MM.1S (cell line): Measurements from ENCODE around the gene HSPG2.
"Not testable (repeated sequence)": the region's sequence is repeated elsewhere in the genome, so short reads cannot be mapped to it uniquely, and the experiment has no call there.

ENCODE experiments used
- EZH2 ChIP-seq: fragments of 300-600 bp; sonication (generic); optimal IDR thresholded peaks from 2 replicates; pipeline ENCODE3; 2017; ENCODE audit warnings: low read depth, mild to moderate bottlenecking, antibody characterized with exemption, low read length, mixed read lengths
- TF ChIP-seq, protein P1 (sequence below): fragments of 300-600 bp; sonication (generic); IDR thresholded peaks from 2 replicates; pipeline ENCODE4 v1.5.1; 2016; ENCODE audit warnings: antibody characterized with exemption, low read length, mixed read lengths

DNA sequence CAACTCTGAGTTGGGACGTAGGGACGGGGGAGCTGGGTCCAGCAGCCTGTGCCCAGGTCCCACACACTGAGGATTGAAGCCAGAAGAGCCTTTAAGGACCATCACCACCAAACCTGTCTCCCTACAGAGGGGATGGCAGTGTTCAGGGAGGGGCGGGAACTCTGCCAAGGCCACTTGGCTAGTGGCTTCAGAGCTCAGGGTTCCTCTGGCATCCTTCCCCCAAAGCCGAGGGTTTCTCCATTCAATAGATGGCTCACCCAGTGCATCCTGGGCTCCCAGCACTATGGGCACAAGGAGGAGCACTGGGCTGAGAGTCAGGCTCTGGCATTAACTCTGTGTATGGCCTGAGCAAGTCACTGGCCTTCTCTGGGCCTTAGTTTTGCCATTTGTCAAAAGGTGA, 44.1 kb upstream of the HSPG2 start:
- TF ChIP-seq EZH2: not testable (repeated sequence)
- TF ChIP-seq, protein P1, sequence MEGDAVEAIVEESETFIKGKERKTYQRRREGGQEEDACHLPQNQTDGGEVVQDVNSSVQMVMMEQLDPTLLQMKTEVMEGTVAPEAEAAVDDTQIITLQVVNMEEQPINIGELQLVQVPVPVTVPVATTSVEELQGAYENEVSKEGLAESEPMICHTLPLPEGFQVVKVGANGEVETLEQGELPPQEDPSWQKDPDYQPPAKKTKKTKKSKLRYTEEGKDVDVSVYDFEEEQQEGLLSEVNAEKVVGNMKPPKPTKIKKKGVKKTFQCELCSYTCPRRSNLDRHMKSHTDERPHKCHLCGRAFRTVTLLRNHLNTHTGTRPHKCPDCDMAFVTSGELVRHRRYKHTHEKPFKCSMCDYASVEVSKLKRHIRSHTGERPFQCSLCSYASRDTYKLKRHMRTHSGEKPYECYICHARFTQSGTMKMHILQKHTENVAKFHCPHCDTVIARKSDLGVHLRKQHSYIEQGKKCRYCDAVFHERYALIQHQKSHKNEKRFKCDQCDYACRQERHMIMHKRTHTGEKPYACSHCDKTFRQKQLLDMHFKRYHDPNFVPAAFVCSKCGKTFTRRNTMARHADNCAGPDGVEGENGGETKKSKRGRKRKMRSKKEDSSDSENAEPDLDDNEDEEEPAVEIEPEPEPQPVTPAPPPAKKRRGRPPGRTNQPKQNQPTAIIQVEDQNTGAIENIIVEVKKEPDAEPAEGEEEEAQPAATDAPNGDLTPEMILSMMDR: not testable (repeated sequence)
